Stomach (tissue), 4 donors: ENCODE data around the gene C3AR1.

Experiments used
- CTCF ChIP-seq, 7 experiments: fragments of 450-650 bp in 4 of 7; fragments of 200-600 bp in 3 of 7; sonication (generic) in 3 of 7; IDR thresholded peaks; one replicate each; pipeline ENCODE4 v1.5.1; 2016 to 2019; ENCODE audit warnings: antibody characterized with exemption in 7 of 7, control low read depth in 2 of 7, mild to moderate bottlenecking in 1 of 7
- EP300 ChIP-seq: sonication (generic); formaldehyde crosslinking; IDR thresholded peaks from one replicate; pipeline ENCODE4 v1.6.1; 2017; ENCODE audit warnings: antibody characterized with exemption
- POLR2A ChIP-seq, 4 donors: fragments of 450-650 bp; IDR thresholded peaks; one replicate each; pipeline ENCODE4 v1.6.1; 2016; ENCODE audit warnings: antibody characterized with exemption in 4 of 4, control low read depth in 2 of 4, mild to moderate bottlenecking in 1 of 4, moderate library complexity in 1 of 4

GRCh38 chr12:8076366-8076765 lies 10.2 kb upstream of the C3AR1 start:
- TF ChIP-seq CTCF (IDR thresholded peaks at IDR 0.05) = no peak
- TF ChIP-seq POLR2A (IDR thresholded peaks at IDR 0.05) = no peak
- TF ChIP-seq EP300 = no peak
